ENCODE results near the gene CENPO. TPM values are rescaled to one million over a fixed set of nuclear protein-coding genes. Genes with fewer than 3 reads are reported as not detected.

Gene CENPO
- total RNA-seq, 1 donor from 2014 or later = 10.6 TPM

DNA sequence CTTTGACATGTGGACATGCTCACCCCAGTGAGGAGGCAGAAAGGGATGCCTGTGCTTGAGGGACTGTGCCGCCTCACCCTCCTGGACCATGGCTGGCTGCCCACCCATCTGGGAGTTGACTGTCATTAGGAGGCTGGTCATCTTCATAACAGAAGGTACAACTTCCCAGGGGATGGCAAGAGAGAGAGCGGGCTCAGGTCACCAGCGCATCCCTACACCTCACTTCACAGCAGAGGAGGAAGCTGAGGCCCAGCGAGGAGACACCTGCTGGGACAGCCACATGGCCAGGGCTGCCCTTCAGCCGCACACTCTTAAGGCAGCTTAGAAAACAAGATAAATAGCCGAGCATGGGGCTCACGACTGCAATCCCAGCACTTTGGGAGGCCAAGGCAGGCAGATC, 67.4 kb downstream of the CENPO start:
- no peak overlapping the region for H3K4me3 Mint-ChIP-seq (ENCODE audit: unreplicated experiment)
- no peak overlapping the region for H3K27ac Mint-ChIP-seq (ENCODE audit: unreplicated experiment)
- TF ChIP-seq, protein P1, sequence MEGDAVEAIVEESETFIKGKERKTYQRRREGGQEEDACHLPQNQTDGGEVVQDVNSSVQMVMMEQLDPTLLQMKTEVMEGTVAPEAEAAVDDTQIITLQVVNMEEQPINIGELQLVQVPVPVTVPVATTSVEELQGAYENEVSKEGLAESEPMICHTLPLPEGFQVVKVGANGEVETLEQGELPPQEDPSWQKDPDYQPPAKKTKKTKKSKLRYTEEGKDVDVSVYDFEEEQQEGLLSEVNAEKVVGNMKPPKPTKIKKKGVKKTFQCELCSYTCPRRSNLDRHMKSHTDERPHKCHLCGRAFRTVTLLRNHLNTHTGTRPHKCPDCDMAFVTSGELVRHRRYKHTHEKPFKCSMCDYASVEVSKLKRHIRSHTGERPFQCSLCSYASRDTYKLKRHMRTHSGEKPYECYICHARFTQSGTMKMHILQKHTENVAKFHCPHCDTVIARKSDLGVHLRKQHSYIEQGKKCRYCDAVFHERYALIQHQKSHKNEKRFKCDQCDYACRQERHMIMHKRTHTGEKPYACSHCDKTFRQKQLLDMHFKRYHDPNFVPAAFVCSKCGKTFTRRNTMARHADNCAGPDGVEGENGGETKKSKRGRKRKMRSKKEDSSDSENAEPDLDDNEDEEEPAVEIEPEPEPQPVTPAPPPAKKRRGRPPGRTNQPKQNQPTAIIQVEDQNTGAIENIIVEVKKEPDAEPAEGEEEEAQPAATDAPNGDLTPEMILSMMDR (IDR thresholded peaks at IDR 0.05) = no peak
- H3K9me3 Mint-ChIP-seq (ENCODE audit: low read depth) = no peaks in the 10 kb centered on the region
- H3K36me3 Mint-ChIP-seq (ENCODE audit: low read depth) = no peaks in the 10 kb centered on the region
- DNase-seq (ENCODE audit: low spot score) = no peak
- no peaks in the 10 kb centered on the region for H3K27me3 Mint-ChIP-seq (ENCODE audit: low read depth)
- peaks cover 32% of the 10 kb centered on the region for H3K4me1 Mint-ChIP-seq (ENCODE audit: low read depth)

DNA sequence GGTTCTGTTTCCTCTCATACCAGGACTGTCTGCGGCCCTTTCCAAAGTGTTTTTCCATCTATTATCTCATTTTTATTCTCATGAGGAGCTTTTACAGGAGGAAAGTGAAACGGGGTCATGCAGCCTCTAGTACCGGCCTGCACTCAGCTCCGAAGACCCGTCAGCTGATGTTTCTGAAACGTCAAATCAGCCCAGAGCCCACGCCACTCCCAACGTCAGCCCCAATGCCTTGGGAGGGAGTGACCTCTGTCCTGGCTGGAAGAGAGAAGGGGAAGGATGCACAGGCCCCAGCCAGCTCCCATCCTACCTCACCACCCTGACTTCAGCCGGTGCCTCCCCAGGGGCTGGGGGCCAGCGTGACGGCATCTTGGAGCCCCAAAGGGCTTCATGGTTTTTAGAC, 68.3 kb downstream of the CENPO start:
- TF ChIP-seq, protein P1 (IDR thresholded peaks at IDR 0.05) = no peak
- Mint-ChIP-seq H3K9me3 (ENCODE audit: low read depth) (no peaks in the 10 kb centered on the region), H3K4me1 (ENCODE audit: low read depth) (peaks cover 23% of the 10 kb centered on the region), H3K4me3 (ENCODE audit: unreplicated experiment) (no peak overlapping the region), H3K27ac (ENCODE audit: unreplicated experiment) (no peak overlapping the region), H3K36me3 (ENCODE audit: low read depth) (no peaks in the 10 kb centered on the region), H3K27me3 (ENCODE audit: low read depth) (no peaks in the 10 kb centered on the region)
- no peak for DNase-seq (ENCODE audit: low spot score)

DNA sequence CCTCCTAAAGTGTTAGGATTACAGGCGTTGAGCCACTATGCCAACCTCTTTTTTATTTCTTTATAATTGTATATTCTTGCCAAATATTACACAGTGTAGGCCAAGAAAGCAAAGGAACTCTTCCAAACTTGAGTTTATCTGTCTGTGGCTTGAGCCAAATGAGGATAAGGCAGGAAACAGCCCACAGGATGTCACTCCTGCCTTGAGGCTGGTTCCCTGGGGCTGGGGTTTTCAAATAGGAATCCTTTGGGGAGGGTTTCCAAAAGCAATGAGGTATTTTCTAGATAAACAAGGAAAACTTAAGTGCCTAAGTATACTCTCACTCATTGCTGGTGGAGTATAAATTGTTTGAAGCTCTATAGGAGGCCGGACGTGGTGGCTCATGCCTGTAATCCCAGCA, 70.4 kb downstream of the CENPO start:
- no peak overlapping the region for H3K27ac Mint-ChIP-seq (ENCODE audit: unreplicated experiment)
- H3K4me1 Mint-ChIP-seq (ENCODE audit: low read depth) = peaks cover 17% of the 10 kb centered on the region
- no peaks in the 10 kb centered on the region for H3K27me3 Mint-ChIP-seq (ENCODE audit: low read depth)
- no peak overlapping the region for H3K4me3 Mint-ChIP-seq (ENCODE audit: unreplicated experiment)
- no peak for DNase-seq (ENCODE audit: low spot score)
- TF ChIP-seq, protein P1 (IDR thresholded peaks at IDR 0.05) = no peak
- H3K9me3 Mint-ChIP-seq (ENCODE audit: low read depth) = no peaks in the 10 kb centered on the region
- peaks cover 5% of the 10 kb centered on the region for H3K36me3 Mint-ChIP-seq (ENCODE audit: low read depth)

DNA sequence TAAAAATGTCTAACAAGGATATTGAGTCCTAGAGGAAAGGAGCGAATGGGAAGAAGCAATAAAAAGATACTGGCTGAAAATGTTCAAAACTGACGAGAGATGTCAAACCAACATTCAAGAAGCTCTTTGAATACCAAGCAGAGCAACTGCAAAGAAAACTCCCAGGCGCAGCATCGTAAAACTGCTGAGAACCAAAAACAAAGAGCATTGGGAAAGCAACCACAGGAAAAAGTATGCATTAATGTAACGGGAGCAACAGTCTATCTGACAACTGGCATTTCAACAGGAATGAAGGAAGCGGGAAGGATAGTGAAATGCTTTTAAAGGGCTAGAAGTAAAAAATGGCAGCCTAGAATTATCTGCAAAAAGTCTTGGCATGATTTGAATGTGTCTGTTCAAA, 73.7 kb downstream of the CENPO start:
- H3K9me3 Mint-ChIP-seq (ENCODE audit: low read depth) = no peaks in the 10 kb centered on the region
- H3K36me3 Mint-ChIP-seq (ENCODE audit: low read depth) = peaks cover 5% of the 10 kb centered on the region
- no peak for DNase-seq (ENCODE audit: low spot score)
- TF ChIP-seq, protein P1 (IDR thresholded peaks at IDR 0.05) = no peak
- H3K4me3 Mint-ChIP-seq (ENCODE audit: unreplicated experiment) = no peak overlapping the region
- H3K27me3 Mint-ChIP-seq (ENCODE audit: low read depth) = no peaks in the 10 kb centered on the region
- H3K4me1 Mint-ChIP-seq (ENCODE audit: low read depth) = peaks cover 28% of the 10 kb centered on the region
- no peak overlapping the region for H3K27ac Mint-ChIP-seq (ENCODE audit: unreplicated experiment)

DNA sequence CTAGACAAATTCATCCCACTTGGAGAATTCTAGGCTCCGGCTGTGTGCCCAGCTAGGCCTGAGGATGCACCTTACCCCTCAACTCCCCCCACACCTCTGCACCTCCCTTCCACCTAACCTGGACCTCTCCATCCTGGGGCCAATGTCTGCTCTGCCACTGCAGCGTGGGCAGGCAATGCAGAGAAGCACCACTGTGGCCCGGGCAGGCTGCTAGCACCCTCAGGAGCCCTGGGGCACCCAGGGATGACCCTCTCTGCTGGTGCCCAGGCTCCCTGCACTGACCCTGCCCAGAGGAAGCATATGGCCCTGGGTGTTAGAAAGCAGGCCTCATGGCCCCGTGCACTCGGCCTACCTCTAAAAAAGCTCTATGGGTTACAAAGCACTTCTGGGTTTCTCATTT, 77.2 kb downstream of the CENPO start:
- peaks cover 5% of the 10 kb centered on the region for H3K36me3 Mint-ChIP-seq (ENCODE audit: low read depth)
- no peak overlapping the region for H3K27ac Mint-ChIP-seq (ENCODE audit: unreplicated experiment)
- peaks cover 27% of the 10 kb centered on the region for H3K4me1 Mint-ChIP-seq (ENCODE audit: low read depth)
- no peaks in the 10 kb centered on the region for H3K27me3 Mint-ChIP-seq (ENCODE audit: low read depth)
- no peak for DNase-seq (ENCODE audit: low spot score)
- no peak overlapping the region for H3K4me3 Mint-ChIP-seq (ENCODE audit: unreplicated experiment)
- TF ChIP-seq, protein P1 (IDR thresholded peaks at IDR 0.05) = no peak
- no peaks in the 10 kb centered on the region for H3K9me3 Mint-ChIP-seq (ENCODE audit: low read depth)
